Chondrocyte (in vitro differentiated cells): ENCODE results near the gene MAST2. TPM values are rescaled to one million over a fixed set of nuclear protein-coding genes. Genes with fewer than 3 reads are reported as not detected.

Experiments
- DNase-seq: peaks from one replicate; pipeline ENCODE4 v3.0.0; 2021; ENCODE audit warnings: mixed read lengths, low spot score
- H3K27ac Mint-ChIP-seq: one replicate; pipeline ENCODE4 v1.8.0; 2021; ENCODE audit warnings: mild to moderate bottlenecking, moderate library complexity, mixed read lengths; ENCODE audit not compliant: unreplicated experiment
- H3K27me3 Mint-ChIP-seq: 2 replicates; pipeline ENCODE4 v1.8.0; 2021; ENCODE audit warnings: low read depth, mixed read lengths
- H3K36me3 Mint-ChIP-seq: 2 replicates; pipeline ENCODE4 v1.8.0; 2021; ENCODE audit warnings: low read depth, mixed read lengths
- H3K4me1 Mint-ChIP-seq: 2 replicates; pipeline ENCODE4 v1.8.0; 2021; ENCODE audit warnings: low read depth, mild to moderate bottlenecking, mixed read lengths
- H3K4me3 Mint-ChIP-seq: one replicate; pipeline ENCODE4 v1.8.0; 2021; ENCODE audit warnings: mild to moderate bottlenecking, moderate library complexity, mixed read lengths; ENCODE audit not compliant: unreplicated experiment
- H3K9me3 Mint-ChIP-seq: 2 replicates; pipeline ENCODE4 v1.8.0; 2021; ENCODE audit warnings: low read depth, mixed read lengths
- CTCF ChIP-seq: fragments of 200-600 bp; sonication (generic); IDR thresholded peaks from 2 replicates; pipeline ENCODE4 v1.5.0; 2021; ENCODE audit warnings: antibody characterized with exemption, mild to moderate bottlenecking, moderate library complexity
- total RNA-seq: library from RNA; stranded (reverse); gene quantifications from 3 replicates; pipeline ENCODE4 v1.2.1, GENCODE V29; 2021

MAST2 gene
- total RNA-seq, 1 donor from 2014 or later, result 53.2 TPM

DNA sequence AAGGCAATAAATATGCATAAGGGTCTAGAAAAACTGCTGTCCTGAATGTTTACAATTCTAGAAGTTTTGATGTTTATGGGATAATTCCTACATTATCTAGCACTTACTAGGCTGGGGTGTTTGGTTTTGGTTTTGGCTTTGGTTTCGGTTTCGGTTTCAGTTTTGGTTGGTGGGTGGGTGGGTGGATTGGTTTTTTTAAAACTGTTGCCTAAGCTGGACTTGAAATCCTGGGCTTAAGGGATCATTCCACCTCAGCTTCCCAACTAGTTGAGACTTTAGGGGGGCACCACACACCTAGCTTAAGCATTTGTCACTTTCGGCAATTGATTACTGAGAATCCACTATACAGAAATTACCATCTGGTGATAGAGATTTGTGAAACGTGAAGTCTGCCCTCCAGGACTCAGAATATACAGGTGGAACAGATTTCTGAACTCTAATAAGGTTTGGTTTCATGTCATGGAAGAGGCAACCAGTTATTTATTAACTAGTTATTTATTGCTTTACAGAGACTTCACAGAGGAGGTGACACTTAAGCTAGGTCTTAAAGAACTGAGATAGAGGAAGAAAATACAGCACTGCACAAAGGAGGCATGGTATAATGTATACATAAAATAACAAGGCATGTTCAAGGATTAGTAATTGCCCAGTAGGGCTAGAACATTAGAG lies 259.4 kb downstream of the MAST2 start:
- no peak for DNase-seq
- no peak overlapping the region for H3K4me3 Mint-ChIP-seq
- no peaks in the 10 kb centered on the region for H3K9me3 Mint-ChIP-seq
- no peak overlapping the region for H3K27ac Mint-ChIP-seq
- TF ChIP-seq CTCF, result no peak
- no peaks in the 10 kb centered on the region for H3K27me3 Mint-ChIP-seq
- peaks cover 3% of the 10 kb centered on the region for H3K4me1 Mint-ChIP-seq
- H3K36me3 Mint-ChIP-seq, result peaks cover 18% of the 10 kb centered on the region

DNA sequence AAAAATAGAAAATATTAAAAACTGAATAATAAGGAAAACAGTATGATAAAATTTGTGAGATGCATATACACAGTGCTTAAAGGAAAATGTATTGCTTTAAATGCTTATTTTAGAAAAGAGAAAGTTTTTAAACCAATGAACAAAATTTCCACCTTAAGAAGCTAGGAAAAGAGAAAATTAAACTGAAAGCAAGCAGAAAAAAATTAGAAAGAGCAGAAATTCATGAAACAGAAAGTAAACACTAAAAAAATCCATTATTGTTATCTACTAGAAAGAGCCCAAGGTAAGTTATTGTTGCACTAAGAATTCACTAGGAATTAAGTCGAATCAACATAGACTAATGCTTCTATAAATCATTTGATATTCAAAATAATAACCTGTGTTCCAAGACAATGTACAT lies 261.3 kb downstream of the MAST2 start:
- no peak for DNase-seq
- H3K27ac Mint-ChIP-seq, result no peak overlapping the region
- no peak for TF ChIP-seq CTCF
- H3K36me3 Mint-ChIP-seq, result peaks cover 13% of the 10 kb centered on the region
- H3K9me3 Mint-ChIP-seq, result no peaks in the 10 kb centered on the region
- H3K4me1 Mint-ChIP-seq, result peaks cover 3% of the 10 kb centered on the region
- no peaks in the 10 kb centered on the region for H3K27me3 Mint-ChIP-seq
- H3K4me3 Mint-ChIP-seq, result no peak overlapping the region

GRCh38 chr1:46065405-46065804 lies 262.0 kb downstream of the MAST2 start:
- no peak for DNase-seq
- H3K9me3 Mint-ChIP-seq, result no peaks in the 10 kb centered on the region
- H3K4me1 Mint-ChIP-seq, result peaks cover 3% of the 10 kb centered on the region
- H3K4me3 Mint-ChIP-seq, result no peak overlapping the region
- H3K27me3 Mint-ChIP-seq, result no peaks in the 10 kb centered on the region
- no peak overlapping the region for H3K27ac Mint-ChIP-seq
- no peak for TF ChIP-seq CTCF
- H3K36me3 Mint-ChIP-seq, result peaks cover 13% of the 10 kb centered on the region

DNA sequence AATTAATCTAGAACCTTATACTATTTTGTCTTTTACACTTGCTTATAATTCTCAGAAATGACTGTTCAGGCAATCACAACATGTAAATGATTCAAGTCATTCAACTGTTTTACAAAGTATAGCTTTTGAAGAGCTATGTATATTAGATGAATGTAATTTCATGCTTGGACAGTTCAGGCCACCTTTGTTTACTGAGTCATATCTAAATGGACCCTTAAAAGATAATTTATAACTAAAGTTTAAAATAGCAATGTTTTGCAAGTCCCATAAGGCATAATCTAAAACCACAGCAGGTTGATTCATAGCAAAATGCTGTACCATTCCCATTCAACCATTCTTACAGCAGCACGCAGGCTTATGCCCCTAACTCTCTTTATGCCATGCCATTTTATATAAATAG lies 264.2 kb downstream of the MAST2 start:
- no peak for TF ChIP-seq CTCF
- Mint-ChIP-seq H3K36me3 (peaks cover 7% of the 10 kb centered on the region), H3K27me3 (no peaks in the 10 kb centered on the region), H3K27ac (no peak overlapping the region), H3K4me3 (no peak overlapping the region), H3K9me3 (no peaks in the 10 kb centered on the region), H3K4me1 (peaks cover 3% of the 10 kb centered on the region)
- no peak for DNase-seq

- peaks cover 3% of the 10 kb centered on the region for H3K4me1 Mint-ChIP-seq
- no peak for DNase-seq
- no peak for TF ChIP-seq CTCF
- H3K4me3 Mint-ChIP-seq, result no peak overlapping the region
- no peak overlapping the region for H3K27ac Mint-ChIP-seq
- H3K36me3 Mint-ChIP-seq, result peaks cover 6% of the 10 kb centered on the region
- H3K9me3 Mint-ChIP-seq, result no peaks in the 10 kb centered on the region
- H3K27me3 Mint-ChIP-seq, result no peaks in the 10 kb centered on the region
Observed at GRCh38 chr1:46068525-46068924, 265.1 kb downstream of the MAST2 start.
